Left renal cortex interstitium (tissue), 4 donors: ENCODE measurements around the gene EFCAB14. TPM values are rescaled to one million over a fixed set of nuclear protein-coding genes. Genes with fewer than 3 reads are reported as not detected.

ENCODE experiments used
- polyA plus RNA-seq, 4 donors: library from polyadenylated mRNA; unstranded; fragments of 120-200 nt; gene quantifications; one replicate each; pipeline ENCODE4 v1.2.1, GENCODE V29; 2013; ENCODE audit not compliant: insufficient read length in 4 of 4

EFCAB14 gene
- polyA plus RNA-seq, 4 donors, result 90.6 to 109 (median 93.7) TPM

Other genes with a start within 250 kb of the EFCAB14 start
- gene DMBX1, start 229.3 kb downstream of the EFCAB14 start, polyA plus RNA-seq, result under 1 TPM in 1 of 4 donors, not detected in 3; 0.09 TPM
- not detected for gene KNCN, start 167.5 kb downstream of the EFCAB14 start, polyA plus RNA-seq
- gene MKNK1, start 114.8 kb downstream of the EFCAB14 start, polyA plus RNA-seq, result 10 to 100 TPM; 16.9 to 43.3 (median 29.4) TPM
- 10 to 100 TPM; 10.5 to 13.9 (median 12.5) TPM for gene MOB3C, start 102.3 kb downstream of the EFCAB14 start, polyA plus RNA-seq
- gene ATPAF1, start 50.8 kb downstream of the EFCAB14 start, polyA plus RNA-seq, result 100 to 1,000 TPM in 2 of 4 donors, 10 to 100 TPM in 2; 81.7 to 119 (median 96.8) TPM
- under 1 TPM; 0.22 to 0.54 (median 0.36) TPM for gene TEX38, start 47.3 kb downstream of the EFCAB14 start, polyA plus RNA-seq
- gene CYP4B1, start 79.9 kb upstream of the EFCAB14 start, polyA plus RNA-seq, result 1 to 10 TPM; 1.4 to 2.9 (median 2.1) TPM
- gene CYP4A11, start 222.4 kb upstream of the EFCAB14 start, polyA plus RNA-seq, result 10 to 100 TPM; 29.0 to 64.5 (median 46.9) TPM